GM18907 (cell line): ENCODE data around the gene THOC1.

Experiments
- ATAC-seq: cut with Tn5 transposase; IDR thresholded peaks from one replicate; pipeline ENCODE4 v1.9.1; 2021; ENCODE audit warnings: mild to moderate bottlenecking, moderate library complexity; ENCODE audit not compliant: unreplicated experiment

Gene THOC1

GRCh38 chr18:215448-216010 is 52.3 kb downstream of the THOC1 start:
- ATAC-seq: no peak

DNA sequence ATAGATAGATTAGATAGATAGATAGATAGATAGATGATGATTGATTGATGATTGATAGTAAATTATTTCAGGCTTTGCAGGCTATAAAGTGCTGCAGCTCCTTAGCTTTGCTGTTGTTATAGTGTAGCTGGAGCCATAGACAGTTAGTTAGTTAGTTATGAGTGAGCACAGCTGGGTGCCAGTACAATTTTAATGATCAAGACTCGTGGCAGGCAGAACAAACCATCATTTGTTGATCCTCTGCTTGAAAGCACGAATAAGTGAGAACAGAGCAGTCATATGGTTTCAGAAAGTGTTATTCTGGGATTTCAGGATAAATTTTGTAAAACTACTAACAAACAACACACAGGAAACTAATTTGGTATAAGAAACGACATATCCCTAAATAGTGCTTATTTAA is 53.9 kb downstream of the THOC1 start:
- ATAC-seq: no peak

GRCh38 chr18:213505-213904 is 54.3 kb downstream of the THOC1 start:
- ATAC-seq: no peak

DNA sequence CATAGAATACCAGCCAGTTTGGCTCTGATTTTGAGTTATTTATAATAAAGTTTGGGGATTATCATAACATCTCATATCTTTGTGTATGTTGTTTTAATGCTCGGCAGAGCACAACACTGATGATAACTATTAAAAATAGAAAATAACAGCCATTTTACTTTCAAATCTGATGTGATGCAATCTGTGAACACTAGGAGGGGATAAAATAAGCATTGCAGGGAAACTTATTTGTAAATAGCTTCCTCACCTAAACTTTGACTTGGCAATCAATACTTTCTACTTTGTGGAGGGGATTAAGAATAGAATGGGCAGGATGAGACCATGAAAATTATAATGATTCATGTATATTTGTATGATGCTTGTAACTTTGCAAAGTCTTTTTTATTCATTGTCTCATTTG is 55.1 kb downstream of the THOC1 start:
- no peak for ATAC-seq

DNA sequence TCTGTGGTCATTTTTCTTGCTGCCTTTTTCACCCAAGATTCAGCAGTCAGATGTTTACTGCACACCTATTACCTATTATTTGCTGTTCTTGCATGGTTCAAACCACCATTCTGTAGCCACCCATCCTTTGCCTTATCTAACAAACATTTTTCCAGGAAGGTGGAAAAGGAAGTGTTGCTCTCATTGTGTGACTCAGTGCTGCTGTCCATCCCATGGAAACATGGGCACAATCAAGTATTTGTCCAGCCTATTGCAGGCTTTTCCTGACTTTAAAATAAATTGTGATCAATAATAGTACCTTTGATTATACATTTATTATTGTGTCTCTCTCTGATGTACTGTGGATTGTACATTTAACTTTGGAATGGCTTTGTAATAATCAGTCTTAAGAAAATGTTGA is 56.3 kb downstream of the THOC1 start:
- no peak for ATAC-seq

- no peak for ATAC-seq
These were observed 57.1 kb downstream of the THOC1 start for GRCh38 chr18:210733-211132.

DNA sequence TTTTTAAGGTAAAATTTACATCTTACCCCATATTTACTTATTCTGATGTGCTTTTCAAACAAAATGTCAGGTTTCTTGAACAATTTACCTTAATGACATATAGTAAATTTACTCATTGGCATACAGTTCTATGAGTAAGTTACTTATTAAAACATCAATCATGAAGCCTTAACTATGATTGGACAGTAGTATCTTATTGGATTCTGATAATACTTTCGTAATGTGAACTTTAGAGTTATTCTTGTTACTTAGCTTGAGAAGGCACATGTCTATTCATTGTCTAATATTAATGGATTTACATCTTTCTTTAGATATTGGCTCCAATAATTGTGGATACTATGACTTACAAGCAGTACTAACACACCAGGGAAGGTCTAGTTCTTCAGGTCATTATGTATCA is 57.8 kb downstream of the THOC1 start:
- ATAC-seq: no peak

DNA sequence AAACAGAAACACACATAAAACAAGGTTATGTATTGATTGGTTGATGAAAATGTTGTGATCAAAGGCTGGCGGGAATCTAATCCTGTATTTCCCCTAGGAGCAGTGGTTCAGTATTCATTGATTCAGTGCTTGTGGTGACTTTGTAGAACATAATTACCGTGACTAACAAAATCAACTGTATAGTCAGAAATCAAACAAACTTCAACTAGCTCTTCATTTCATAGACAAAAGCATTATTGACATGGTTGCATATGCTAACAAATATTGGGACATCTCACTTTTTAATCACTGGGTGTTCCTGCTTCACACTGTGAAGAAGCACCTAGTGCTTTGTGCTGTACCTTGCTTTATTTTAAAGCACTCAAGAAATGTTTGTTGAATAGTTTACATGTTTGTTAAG is 68.1 kb downstream of the THOC1 start:
- ATAC-seq: no peak

- no peak for ATAC-seq
These were observed 68.6 kb downstream of the THOC1 start for GRCh38 chr18:199214-199613.

DNA sequence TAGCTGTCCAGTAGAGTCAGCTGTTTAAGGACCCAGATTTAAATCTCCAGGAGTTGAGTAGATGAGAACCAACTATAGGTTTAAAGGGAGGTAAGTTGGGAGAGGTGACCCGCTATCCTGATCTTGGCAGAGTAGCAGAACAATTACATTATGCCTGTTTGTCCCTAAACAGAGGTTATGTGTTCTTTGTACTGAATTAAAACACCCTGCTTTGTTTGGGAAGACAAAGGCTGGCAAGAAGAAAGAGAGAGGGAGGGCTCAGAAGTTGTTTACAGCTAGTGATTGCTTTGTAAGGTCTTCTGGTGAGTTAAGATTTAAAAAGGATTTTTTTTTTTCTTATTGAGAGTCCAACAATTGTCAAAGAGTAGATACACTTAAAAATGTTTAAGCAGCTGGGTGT is 72.2 kb downstream of the THOC1 start:
- no peak for ATAC-seq

- no peak for ATAC-seq
These were observed 75.0 kb downstream of the THOC1 start for GRCh38 chr18:192801-193200.

GRCh38 chr18:191725-192124 is 76.1 kb downstream of the THOC1 start:
- ATAC-seq: no peak

DNA sequence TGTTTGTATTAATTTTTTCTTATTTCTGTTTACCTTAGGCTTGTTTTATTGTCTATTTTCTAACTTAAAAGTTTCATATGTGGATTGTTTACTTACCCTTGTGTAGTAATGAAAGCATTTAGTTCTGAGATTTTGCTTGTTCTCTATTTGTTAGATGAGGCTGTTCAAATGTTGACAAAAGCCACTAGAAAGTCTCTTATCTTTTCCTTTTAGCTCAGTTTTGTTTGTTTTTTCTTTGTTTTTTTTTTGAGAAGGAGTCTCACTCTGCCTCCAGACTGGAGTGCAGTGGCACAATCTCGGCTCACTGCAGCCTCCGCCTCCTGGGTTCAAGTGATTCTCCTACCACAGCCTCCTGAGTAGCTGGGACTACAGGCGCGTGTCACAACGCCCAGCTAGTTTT is 78.6 kb downstream of the THOC1 start:
- no peak for ATAC-seq

DNA sequence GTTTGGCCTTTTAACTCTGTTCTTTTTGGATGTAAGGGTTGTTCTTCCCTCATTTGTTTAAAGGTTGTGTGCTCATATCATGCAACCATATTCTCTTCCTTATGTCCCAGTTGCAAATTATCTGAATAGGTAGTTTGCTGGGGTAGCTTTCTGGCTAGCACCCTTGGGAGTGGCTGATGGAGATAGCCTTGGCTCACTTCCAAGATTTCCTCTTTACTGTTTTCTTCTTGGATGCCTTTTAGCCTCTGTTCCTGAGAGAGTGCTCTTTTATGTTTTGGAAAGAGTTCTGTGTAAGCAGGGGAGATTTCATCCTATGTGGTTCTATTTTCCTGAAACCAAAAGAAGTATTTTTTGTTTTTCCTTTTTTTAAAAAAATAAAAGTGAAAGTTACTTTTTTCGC is 84.1 kb downstream of the THOC1 start:
- no peak for ATAC-seq

DNA sequence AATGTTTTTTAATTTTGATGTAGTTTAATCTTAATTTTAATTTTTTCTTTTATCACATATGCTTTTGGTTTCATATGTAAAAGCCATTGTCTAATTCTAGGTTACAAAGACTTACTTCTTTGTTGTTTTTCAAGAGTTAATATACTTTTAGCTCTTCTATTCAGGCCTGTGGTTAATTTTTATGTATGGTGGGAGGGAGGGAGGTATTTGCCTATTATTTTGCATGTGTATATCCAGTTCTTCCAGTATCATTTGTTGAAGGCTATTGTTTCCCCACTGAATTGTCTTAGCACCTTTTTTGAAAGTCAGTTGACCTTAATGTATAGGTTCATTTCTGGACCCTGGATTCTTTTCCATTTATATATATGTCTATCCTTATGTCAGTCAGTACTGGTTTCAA is 86.1 kb downstream of the THOC1 start:
- no peak for ATAC-seq

DNA sequence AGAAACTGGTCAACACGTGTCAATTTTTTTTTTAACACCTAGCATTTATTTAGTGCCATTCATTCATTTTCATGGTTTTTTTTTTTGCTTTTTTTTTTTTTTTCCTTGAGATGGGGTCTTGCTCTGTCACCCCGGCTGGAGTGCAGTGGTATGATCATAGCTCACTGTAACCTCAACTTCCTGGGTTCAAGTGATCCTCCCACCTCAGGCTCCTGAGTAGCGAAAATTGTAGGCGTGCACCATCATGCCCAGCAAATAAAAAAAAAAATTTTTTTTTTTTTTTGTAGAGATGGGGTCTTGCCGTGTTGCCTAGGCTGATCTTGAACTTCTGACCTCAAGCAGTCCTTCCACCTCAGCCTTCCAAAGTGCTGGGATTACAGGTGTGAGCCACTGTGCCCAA is 88.3 kb downstream of the THOC1 start:
- ATAC-seq: no peak

DNA sequence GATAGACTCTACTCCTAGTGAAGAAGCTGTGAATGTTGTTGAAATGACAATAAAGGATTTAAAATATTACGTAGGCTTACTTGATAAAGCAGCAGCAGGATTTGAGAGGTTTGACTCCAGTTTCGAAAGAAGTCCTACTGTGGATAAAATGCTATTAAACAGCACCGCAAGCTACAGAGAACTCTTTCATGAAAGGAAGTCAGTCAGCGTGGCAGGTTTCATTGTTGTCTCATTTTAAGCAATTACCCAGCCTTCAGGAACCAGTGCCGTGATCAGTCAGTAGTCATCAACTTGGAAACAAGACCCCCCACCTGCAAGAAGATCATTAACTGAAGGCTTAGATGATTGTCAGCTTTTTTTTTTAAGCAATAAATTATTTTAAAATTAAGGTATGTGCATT is 95.5 kb downstream of the THOC1 start:
- no peak for ATAC-seq
